Astrocyte (in vitro differentiated cells and primary cell): Measurements from ENCODE around the gene PPT2.

Experiments used
- CTCF ChIP-seq: IDR thresholded peaks from 2 replicates; pipeline ENCODE4 v1.5.1; 2011; ENCODE audit warnings: low read depth, mild to moderate bottlenecking, inconsistent platforms, low read length, moderate library complexity; ENCODE audit not compliant: insufficient read depth
- EZH2 ChIP-seq: IDR thresholded peaks from 2 replicates; pipeline ENCODE4 v1.6.1; 2012; ENCODE audit warnings: mild to moderate bottlenecking, low read length, inconsistent platforms; ENCODE audit not compliant: insufficient read depth

- TF ChIP-seq CTCF (no peak), EZH2 (no peak)
Observed at GRCh38 chr6:32183483-32184083, 29.6 kb downstream of the PPT2 start.
